ENCODE results near the gene LONP1.
"Not testable (repeated sequence)": the region's sequence is repeated elsewhere in the genome, so short reads cannot be mapped to it uniquely, and the experiment has no call there.

LONP1 gene

DNA sequence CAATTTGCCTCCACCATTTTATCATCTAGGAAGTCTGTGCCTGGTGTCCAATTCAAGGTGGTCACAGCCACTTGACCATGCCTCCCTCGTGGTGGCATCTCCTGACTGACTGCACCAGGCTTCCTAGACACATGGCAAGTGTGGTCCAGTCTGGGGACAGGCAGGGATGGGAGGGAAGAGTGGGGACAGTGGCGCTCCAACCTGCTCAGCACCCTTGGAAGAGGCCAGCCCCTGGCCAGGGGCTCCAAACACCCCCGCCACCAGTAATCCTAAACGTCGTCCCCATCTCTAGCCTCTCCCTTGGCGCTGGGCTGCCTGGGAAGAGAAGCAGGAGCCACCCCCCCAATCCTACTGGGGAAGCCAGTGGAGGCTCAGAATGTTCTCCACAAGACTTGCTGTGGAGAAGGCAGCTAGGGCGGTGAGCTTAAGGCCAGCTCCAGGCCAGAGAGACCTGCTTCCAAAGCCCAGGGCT, 27.2 kb downstream of the LONP1 start:
- no peak for DNase-seq (ENCODE audit: low spot score)

DNA sequence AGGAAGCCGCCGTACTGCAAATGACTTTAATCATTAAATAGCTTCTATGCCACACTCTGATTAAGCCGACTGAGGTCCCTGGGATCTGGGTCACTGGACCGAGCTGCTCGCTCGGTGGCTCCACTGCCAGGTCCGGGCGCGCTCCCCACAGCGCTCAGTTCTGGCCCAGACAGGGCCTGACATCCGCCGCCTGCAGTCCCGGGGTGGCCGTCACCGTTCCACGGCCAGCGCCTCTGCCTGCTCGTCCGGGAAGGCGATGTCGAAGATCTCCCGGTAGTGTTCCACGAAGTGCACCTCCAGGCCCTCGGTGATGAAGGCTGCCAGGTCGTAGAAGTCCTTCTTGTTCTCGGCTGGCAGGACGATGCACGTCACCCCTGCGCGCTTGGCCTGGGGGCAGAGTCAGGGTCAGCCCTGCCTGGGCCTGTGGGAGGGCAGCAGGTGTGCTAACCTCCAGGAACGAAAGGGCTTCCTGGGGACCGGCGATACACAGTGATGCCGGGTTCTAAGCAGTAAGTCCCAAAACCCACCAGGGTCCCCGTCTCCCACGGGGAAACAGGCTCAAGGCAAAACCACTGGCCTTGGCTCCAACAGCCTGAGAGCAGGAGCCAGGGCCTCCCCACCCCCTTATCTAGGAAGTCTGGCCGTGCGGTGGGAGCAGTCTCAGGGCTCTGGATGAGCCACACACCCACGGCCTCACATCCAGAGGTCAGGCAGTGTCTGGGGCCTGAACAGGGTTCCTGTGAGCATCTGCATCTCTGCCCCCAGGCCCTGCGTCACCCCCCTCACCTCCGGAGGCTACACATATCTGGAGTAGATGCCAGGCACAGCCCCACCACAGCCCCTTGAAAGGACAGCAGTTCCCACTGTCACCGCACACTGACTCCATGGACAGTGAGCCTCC, 27.9 kb downstream of the LONP1 start:
- no peak for DNase-seq (ENCODE audit: low spot score)

DNA sequence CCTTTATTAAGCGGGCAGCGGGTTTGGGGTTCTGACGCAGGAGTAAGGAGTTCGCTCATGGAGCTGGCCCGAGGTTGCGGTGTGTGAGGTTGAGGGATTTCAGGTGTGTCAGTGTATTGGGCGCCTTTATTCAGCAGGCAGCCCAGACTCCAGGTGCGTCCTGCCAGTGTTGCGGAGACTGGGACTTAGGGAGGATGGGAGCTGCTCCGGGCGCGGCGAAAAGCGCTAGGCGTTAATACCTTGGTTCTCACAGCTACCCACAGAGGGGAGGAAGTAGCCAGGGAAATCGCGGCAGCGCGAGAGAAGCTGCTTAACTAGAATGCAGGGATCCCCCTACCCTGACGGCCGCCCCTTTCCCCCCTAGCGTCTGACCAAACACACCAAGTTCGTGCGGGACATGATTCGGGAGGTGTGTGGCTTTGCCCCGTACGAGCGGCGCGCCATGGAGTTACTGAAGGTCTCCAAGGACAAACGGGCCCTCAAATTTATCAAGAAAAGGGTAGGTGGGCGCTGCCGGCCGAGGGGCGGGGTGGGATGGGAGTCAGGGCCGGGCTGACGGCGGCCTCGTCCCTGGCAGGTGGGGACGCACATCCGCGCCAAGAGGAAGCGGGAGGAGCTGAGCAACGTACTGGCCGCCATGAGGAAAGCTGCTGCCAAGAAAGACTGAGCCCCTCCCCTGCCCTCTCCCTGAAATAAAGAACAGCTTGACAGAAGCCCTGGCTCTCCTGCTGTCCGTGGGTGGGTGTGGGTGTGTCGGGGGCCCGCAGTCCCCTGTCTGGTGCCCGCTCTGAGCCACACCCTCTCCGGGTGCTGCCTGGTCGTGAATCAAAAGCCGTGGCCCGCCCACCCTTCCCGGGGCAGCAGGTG, 28.8 kb downstream of the LONP1 start:
- DNase-seq (ENCODE audit: low spot score) = peak; percentile 25

DNA sequence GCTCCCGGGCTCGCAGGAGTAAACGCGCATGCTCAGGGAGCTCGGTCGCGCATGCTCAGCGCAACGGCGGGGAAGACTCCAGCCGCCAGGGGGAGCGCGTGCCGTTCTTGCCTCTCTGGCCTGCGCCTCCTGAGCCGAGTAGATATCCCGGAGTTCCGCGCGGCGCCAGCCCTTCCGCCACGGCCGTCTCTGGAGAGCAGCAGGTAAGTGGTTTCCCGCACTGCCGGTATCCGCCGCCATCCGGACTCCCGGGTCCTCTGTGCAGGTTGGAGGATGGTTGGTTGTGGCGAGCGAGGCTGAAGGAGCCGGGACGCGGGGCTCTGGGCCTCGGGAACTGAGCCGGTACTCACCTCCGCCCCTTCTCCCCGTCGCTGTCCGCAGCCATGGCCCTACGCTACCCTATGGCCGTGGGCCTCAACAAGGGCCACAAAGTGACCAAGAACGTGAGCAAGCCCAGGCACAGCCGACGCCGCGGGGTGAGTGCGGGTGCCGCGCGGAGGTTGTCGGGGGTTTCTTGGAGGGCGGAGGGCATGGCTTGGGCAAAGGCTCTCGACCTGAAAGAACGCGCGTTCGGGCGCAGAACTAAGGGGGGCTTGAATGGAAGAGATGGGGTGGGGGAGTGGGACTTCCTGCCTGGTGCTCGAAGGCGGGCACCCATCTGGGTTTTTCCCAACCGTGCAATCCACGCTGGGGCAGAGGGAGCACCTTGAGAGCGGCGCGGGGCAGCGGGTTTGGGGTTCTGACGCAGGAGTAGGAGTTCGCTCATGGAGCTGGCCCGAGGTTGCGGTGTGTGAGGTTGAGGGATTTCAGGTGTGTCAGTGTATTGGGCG, 29.6 kb downstream of the LONP1 start, which contains the start of gene RPL36:
TSS of gene RPL36 (plus strand) at position 171 of the 830 bp plus-strand sequence. CDS start at position 384, 213 bp downstream.
- DNase-seq (ENCODE audit: low spot score) = peak; percentile 98

DNA sequence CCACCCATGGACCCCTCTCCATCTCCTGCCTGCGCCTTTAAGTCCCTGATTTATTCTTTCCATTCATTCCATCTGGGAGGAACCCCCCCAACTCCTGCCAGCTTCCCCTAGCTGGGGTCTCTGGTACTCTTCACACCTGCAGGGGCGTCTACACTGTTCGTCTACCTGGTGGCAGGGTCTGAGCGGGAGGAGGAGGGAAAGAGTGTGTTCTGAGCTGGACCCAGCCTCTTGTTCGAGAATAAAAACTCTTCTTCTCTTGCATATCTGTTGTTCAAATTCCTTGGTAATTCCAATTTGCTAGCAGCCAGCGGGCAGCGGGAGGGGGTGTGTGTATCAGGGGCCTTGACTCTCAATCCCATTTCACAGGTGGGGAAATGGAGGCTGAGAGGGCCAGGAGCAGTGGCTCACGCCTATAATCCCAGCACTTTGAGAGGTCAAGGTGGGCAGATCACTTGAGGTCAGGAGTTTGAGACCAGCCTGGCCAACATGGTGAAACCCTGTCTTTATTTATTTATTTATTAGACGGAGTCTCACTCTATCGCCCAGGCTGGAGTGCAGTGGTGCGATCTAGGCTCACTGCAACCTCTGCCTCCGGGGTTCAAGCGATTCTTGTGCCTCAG, 31.6 kb downstream of the LONP1 start:
- not testable (repeated sequence) for DNase-seq (ENCODE audit: low spot score)

DNA sequence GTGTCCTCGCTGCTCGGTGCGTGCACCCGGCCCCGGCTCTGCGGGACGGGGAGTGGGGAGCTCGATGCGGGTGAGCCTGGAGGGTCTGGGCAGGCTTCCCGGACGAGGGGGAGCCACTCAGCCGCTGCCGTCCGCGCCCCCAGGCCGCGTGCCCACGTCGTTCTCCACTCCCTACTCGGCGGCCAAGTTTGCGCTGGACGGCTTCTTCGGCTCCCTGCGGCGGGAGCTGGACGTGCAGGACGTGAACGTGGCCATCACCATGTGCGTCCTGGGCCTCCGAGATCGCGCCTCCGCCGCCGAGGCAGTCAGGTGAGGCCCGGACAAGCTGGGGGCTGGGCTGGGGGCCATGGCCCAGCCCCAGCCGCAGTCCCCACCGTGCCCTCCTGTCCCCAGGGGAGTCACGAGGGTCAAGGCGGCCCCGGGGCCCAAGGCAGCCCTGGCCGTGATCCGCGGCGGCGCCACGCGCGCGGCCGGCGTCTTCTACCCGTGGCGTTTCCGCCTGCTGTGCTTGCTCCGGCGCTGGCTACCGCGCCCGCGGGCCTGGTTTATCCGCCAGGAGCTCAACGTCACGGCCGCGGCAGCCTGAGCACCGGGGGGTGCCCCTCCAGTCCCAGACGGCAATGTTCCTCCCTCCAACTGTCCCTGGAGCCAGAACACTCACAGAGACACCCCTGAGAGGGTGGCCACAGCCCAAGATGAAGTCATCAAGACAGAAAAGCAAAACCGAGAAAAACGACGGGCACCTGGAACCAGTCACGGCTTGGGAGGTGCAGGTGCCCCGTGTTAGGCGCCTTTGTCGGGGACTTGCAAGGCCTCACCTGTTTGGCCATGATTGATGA, 32.4 kb downstream of the LONP1 start:
- DNase-seq (ENCODE audit: low spot score) = no peak

DNA sequence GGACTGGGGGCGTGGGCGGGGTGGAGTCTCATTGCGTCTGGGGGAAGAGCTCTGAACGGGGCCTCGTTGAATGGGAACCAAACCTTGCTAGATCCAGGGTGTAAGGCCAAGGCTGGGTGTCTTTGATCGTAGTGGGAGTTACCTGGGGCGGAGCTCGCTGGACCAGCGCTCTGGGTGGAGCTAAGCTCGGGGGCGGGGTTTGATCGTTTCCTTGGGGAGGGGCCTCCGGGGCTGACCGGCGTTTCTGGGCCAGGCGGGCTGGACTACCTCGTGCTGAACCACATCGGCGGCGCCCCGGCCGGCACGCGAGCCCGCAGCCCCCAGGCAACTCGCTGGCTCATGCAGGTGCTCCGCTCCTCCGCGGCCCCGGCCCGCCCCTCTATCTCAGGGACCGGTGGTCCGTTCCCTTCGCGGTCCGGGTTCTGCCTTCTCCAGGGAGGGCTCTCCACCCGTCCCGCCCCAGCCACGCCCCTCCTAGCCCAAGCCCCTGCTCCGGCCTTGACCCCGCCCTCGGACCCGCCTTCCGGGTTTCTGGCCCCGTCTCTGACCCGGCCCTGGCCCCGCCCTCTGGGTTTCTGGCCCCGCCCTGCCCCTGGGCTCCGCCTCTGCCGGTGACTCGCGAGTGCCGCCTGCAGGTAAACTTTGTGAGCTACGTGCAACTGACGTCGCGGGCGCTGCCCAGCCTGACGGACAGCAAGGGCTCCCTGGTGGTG, 33.1 kb downstream of the LONP1 start:
- peak; percentile 97 for DNase-seq (ENCODE audit: low spot score)

DNA sequence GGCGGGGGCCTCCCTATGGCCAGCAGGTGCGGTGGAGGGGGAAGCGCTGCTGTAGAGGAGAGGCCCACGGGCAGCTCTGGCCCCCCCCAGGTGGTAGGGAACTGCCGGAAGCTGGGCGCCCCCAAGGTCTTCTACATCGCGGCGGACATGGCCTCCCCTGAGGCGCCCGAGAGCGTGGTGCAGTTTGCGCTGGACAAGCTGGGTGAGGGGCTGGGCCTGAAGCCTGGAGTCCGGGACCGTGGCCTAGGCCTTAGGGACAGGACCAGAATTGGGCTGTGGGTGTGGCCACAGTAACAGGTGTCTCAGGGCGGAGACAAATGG, 33.7 kb downstream of the LONP1 start:
- no peak for DNase-seq (ENCODE audit: low spot score)

DNA sequence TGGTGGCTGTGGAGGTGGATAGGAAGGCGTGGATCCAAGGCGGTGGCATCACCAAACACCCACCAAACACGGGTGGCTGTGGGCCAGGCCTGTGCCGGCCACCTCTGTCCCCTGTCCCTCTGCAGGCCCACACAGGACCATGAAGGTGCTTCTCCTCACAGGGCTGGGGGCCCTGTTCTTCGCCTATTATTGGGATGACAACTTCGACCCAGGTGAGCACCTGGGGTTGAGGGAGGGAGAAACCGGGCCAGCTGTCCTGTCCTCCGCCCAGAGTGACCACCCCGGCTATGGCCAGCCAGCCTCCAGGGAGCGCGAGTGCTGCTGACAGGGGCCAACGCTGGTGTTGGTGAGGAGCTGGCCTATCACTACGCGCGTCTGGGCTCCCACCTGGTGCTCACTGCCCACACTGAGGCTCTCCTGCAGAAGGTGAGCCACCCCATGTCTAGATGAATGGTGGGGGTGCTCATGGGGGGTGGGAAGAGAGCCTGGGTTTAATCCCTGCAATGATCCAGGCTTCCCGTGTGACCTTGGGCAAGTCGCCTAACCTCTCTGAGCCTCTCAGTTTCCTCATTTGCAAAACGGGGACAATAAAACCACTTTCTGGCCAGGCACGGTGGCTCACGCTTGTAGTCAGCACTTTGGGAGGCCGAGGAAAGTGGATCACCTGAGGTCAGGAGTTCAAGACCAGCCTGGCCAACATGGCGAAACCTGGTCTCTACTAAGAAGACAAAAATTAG, 35.1 kb downstream of the LONP1 start:
- no peak for DNase-seq (ENCODE audit: low spot score)

DNA sequence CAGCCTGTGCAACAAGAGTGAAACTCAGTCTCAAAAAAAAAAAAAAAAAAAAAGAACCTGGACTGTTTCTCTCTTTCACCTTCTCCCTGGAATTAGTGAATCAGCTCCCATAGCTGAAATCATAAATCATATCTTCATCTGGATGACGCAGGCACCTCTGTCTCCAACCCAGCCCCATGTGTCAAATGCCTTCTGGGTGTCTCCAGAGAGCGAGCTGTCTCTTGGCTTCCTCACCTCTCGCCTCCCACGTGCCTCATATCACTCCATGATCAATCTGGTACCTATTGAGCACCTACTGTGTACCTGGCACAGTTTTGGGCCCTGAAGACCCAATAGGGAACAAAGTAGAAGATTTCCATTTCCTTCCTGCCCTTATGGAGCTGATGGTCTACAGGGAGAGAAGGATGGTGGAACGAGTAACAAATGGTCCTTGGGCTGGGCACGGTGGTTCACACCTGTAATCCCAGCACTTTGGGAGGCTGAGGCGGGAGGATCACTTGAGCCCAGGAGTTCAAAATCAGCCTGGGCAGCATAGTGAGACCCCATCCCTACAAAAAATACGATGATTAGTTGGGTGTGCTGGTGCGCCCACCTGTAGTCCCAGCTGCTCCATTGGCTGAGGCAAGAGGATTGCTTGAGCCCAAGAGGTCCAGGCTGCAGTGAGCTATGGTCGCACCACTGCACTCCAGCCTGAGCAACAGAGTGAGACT, 36.6 kb downstream of the LONP1 start:
- no peak for DNase-seq (ENCODE audit: low spot score)

DNA sequence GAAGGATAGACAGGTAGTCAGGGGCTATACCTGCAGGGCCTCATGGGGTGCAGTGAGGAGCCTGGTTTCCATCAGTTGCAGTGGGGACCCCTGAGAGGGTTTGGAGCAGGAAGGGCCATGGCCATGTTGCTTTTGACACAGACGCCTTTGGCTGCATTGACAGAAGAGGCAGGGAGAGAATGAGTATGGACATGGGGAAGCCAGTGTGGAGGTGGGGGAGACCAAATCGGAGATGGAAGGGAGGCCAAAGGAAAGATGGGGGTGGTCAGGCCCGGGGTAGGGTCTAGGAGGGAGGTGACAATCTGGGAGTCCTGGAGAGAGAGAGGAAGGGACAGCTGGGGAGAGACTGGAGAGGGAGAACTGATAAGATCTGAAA, 37.9 kb downstream of the LONP1 start:
- no peak for DNase-seq (ENCODE audit: low spot score)

DNA sequence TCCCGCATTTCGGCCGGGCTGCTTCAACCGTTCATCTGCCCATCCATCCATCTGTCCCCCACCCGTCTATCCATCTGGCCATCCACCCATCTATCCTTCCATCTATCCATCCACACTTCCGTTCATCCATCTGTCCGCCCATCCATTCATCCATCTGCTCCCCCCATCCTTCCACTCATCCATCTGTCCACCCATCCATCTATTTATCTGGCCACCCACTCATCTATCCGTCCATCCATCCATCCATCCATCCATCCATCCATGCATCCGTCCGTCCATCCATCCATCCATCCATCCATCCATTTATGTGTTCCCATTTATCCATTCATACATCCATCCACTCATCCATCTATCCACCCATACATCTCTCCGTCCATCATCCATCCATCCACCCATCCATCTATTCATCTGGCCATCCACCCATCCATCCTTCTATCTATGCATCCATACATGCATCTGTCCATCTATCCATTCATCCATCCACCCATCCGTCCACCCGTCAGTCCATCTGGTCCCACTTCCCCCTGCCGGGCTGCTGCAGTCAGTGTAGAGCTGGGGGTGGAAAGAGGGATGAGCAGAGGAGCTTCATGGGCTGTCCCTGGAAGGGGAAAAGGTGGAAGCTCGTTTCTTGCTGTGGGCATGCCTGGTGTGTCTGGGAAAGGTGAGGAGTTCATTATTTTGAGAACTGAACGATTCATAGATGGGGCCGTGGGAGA, 38.4 kb downstream of the LONP1 start:
- DNase-seq (ENCODE audit: low spot score) = no peak

DNA sequence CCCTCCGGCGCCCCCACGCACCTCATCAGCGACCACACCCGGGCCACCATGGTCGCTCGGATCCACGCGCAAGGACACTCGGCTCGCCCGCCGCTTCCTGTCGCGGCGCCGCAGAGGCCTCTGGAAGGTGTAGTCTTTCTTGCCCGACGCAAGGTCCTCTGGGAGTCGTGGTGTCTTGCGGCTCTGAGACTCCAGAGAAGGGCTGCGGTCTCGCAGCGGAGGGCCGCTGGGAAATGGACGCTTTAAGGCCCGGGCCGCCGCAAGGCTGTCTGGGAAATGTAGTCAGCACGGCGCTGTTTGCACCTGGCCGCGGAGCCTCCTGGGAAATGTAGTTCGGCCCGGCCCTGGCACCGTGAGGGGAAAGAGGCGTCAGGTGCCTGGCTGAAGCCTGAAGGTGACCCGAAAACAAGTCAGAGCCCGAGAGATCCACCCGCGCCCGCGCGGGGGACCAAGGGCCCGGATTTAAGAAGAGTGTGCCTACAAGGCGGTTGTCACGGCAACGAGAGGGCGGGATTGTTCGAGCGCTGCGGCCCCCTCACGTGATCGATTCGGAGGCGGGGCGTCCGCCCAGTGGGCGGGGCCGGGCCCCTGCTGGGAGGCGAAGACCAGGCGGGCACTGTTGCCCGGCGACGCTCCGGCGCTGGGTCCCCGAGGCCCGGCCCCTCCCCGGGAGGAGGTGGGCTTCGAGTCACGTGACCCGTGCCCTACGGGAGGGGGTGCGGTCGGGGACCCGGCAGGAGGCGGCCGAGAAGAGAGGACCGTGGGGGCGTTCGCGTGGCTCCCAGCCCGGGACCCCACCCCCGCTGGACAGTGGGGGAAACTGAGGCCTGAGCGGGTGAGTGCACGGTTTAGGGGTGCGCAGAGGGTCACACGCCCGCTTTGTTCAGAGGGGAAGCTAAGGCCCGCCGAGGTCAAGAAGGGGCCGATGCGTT, 39.2 kb downstream of the LONP1 start, which contains the start of the genes HSD11B1L and MICOS13:
TSS of gene HSD11B1L (plus strand) at position 591 of the 932 bp plus-strand sequence. CDS start 3,806 bp downstream, outside the sequence.
TSS of gene MICOS13 (minus strand) at position 80 of the 932 bp plus-strand sequence. CDS start at position 50, 30 bp downstream.
- DNase-seq (ENCODE audit: low spot score) = peak; percentile 97

DNA sequence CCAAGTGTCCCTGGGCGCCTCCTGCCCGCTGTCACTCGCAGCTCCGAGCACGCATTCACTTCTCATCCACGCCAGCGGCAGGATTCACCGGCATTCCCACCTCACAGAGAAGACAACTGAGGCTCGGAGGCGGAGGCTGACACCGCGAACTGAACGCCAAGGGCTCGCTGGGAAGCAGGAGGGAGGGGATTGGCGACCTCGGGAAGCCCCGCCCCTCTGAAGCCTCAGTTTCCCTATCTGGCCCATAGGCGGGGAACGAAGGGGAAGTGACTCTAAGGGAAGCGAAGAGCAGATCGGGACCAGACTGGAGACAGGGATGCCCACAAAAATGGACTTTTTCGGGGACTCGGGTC, 39.9 kb downstream of the LONP1 start:
- peak; percentile 35 for DNase-seq (ENCODE audit: low spot score)

DNA sequence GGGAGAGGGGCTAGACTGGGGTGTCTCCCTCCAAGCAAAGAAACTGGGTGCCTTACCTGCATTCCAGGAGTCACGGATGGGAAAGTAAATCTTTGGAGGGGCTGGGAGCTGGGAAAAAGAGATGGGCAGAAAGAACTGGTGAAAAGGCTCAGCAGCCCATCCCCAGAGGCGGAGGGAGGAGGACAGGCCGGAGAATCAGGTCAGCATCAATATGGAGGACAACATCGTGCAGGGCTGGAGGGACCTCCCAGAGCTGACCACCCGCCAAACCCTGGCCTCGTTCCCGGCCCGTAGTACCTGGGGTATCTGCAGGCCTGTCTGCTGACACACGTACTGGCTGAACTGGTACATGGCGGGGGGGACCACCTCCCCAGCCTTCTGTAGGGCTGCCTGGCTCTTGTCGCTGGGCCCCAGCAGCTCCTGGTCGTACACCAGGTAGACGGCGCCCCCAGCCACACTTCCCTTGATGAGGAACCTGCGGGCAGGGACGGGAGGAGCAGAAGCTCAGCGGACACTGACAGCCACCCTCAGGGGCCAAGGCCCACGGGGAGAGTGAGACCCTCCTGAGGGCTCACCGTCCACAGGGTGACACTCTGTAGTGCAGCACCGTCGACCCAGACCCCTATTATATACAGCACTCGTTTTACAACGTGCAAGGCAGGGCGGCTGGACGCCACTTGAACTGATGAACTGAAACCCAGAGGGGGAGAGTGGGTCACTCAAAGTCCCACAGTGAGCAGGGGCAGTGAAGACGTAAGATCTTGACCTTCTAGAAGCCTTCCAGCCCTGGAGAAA, 40.5 kb downstream of the LONP1 start:
- no peak for DNase-seq (ENCODE audit: low spot score)

Measured in AG08395 (cell line).